GM21786 (cell line): ENCODE results near the gene EXOG.
"Not testable (repeated sequence)": the region's sequence is repeated elsewhere in the genome, so short reads cannot be mapped to it uniquely, and the experiment has no call there.

Source experiments
- ATAC-seq: cut with Tn5 transposase; IDR thresholded peaks from one replicate; pipeline ENCODE4 v1.9.1; 2021; ENCODE audit not compliant: unreplicated experiment

EXOG gene

DNA sequence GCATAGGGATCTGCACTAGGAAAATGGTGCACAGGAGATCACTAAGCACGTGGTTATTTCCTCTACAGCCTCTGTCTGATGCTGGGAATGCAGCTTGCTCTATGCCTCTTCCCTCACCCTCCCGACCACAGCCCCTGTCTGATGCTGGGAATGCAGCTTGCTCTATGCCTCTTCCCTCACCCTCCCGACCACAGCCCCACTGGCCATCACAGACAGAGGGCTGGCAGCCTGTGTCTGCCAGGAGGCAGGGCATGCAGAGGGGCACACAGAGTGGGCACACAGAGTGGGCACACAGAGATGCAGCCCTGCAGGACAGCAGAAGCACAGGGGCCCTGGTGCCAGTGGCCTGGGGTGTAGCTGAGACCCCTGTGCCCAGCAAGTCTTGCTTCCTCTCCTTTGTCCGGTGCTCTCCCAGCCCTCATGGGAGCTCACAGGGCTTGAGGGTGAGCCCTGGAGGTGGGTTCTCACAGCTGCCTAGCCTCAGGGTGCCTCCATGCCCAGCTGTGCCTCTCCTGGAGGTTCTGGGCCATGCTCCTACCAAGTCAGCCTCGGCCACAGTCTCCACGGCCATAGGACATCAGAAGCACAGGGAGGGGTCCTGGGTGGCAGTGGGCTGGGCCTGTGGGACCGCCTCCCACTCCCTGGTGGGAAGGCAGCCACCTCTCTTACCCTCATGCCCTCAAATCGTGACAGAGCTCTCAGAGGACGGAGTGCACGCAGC is 65.8 kb downstream of the EXOG start:
- no peak for ATAC-seq

DNA sequence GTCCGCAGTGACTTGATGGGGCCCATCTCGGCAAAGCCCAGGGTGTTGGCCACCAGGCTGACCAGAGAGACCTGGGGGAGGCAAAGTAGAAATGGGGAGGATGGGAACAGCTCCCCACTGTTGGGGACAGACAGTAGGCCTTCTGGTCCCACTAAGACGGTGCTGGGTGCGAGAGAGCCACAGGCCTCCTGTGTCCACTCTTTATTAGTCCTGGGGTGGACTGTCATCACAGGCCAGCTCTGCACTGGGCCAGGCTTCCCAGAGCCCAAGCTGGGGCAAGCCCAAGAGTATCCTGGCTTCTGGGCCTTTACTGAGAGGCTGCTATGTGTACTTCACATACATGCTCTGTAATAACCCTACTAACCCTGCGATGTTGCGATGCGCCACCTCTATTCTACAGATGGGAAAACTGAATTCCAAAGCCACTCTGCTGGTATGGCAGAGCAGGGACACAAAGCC is 66.4 kb downstream of the EXOG start:
- no peak for ATAC-seq

- no peak for ATAC-seq
These were observed 67.1 kb downstream of the EXOG start for GRCh38 chr3:38563070-38563885.

DNA sequence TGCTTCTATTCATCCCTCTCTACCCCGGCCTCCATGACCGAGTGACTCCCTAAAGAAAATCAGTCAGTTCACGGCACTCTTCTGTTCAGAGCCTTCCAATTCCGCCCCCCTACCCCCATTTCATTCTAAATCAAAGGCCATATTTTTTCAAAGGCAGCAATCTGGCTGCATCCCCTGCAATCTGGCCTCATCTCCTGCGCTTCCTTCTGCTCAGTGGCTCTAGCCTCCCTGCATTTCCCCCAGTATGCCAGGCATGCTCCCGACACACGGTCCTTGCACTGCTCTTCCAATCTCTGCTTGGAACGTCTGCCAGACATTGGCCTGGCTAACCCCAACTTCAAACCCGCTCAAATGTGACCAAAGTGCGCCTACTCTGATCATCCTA is 67.7 kb downstream of the EXOG start:
- ATAC-seq, result no peak

GRCh38 chr3:38564631-38565338 is 68.6 kb downstream of the EXOG start:
- ATAC-seq, result no peak

GRCh38 chr3:38565339-38566214 is 69.4 kb downstream of the EXOG start:
- no peak for ATAC-seq

GRCh38 chr3:38566215-38566528 is 70.0 kb downstream of the EXOG start:
- ATAC-seq, result no peak

GRCh38 chr3:38566794-38567193 is 70.7 kb downstream of the EXOG start:
- ATAC-seq, result not testable (repeated sequence)

DNA sequence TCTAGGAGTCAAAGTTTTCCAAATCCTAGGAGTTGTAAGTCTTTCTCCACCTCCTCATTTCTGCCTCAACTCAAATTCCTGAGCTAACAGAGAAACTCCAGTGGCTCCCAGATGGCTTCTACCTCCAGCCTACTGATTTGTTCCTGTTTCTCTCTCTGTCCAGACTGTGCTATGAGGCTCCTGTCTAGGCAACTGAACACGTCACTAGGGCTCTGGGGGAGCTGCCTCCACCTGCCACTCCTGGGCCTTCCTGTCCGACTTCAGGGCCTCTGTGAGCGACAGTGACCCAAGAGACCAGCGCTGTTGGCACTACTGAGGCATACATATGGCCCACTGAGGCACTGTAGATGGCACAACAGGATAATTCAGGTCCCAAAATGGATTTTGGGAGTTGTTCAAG is 71.4 kb downstream of the EXOG start:
- no peak for ATAC-seq

GRCh38 chr3:38573111-38573510 is 77.0 kb downstream of the EXOG start:
- ATAC-seq, result no peak

DNA sequence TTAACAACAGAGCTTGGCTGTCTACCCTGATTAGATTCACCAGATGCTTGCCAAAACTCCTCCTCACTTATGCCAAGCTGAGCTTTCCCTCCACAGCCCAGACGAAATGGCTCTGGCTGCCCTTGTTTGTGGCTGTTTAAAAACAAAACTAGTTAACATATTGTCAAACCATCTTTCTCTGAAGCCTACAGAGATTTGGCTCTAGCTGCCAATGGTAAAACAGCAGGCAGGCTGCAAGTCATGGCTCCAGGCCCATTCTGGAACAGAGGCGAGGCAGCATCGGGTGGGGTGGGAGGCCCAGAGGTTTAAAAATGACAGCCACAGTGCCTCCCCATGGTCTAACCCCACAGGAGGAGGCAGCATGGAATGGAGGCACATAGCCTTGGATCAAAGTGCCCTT is 77.4 kb downstream of the EXOG start:
- ATAC-seq, result no peak

DNA sequence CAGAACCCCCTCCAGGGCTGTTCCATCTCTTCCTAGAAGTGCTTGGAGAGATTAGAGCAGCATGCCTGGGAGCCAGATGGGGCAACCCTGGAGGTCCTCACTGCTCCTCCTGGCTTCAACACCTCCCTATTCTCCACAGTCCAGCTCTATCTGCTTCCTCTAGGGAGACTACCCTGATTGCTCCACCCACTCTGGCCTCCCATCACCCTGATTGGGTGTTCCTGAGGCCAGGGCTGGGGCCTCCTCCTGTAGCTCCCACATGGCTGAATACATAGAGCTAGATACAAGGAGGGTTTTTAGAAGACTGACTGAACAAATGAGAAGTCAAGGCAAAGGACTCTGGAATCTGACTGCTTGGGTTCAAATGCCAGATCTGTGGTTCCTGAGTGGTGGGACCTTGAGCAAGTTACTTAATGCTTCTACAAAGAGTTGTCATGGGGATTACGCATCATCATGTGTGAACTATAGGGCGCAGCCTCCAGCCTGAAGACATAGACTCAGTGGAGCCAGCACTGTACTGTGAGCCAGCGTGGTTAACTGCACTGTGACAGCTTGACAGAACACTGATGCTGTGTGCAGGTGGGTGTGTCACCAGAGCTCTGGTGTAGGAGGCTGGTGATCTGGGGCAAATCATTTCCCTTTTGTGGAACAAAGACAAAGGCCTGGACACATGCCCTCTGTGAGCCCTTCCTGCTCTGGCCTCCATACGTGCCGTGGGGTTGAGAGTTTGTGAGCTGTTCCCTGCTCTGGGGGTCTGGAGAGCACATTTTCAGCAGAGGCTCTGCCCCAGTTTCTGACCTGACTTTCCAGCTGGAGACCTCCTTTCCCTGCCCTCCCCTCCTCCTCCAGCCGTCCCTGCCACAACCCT is 78.5 kb downstream of the EXOG start:
- no peak for ATAC-seq

- ATAC-seq, result no peak
These were observed 79.2 kb downstream of the EXOG start for GRCh38 chr3:38575279-38575843.
